WERI-Rb-1 (cell line): ENCODE data around the gene PKN2.

Experiments
- DNase-seq: peaks from one replicate; pipeline ENCODE4 v3.0.0-alpha.2; 2020
- H3K27ac ChIP-seq: fragments of 250-450 bp; sonication (Bioruptor Pico); 2 replicates; pipeline ENCODE4 v1.5.1; 2020; ENCODE audit warnings: mild to moderate bottlenecking, moderate library complexity
- H3K27me3 ChIP-seq: fragments of 250-450 bp; sonication (Bioruptor Pico); 2 replicates; pipeline ENCODE4 v1.5.1; 2021; ENCODE audit warnings: mild to moderate bottlenecking, low read depth, moderate library complexity; ENCODE audit not compliant: insufficient read depth, severe bottlenecking
- H3K36me3 ChIP-seq: fragments of 250-450 bp; sonication (Bioruptor Pico); 2 replicates; pipeline ENCODE4 v1.5.1; 2020; ENCODE audit warnings: mild to moderate bottlenecking, moderate library complexity
- H3K4me3 ChIP-seq: 2 replicates; pipeline ENCODE4 v1.5.1; 2011; ENCODE audit warnings: low read depth, mild to moderate bottlenecking, control low read depth, low read length
- H3K9me3 ChIP-seq: fragments of 250-450 bp; sonication (Bioruptor Pico); 2 replicates; pipeline ENCODE4 v1.5.1; 2021; ENCODE audit warnings: mild to moderate bottlenecking, moderate library complexity; ENCODE audit not compliant: severe bottlenecking
- CTCF ChIP-seq: IDR thresholded peaks from 2 replicates; pipeline ENCODE4 v1.5.1; 2011; ENCODE audit warnings: low read depth, mild to moderate bottlenecking, control low read depth, inconsistent platforms, low read length

PKN2 gene

DNA sequence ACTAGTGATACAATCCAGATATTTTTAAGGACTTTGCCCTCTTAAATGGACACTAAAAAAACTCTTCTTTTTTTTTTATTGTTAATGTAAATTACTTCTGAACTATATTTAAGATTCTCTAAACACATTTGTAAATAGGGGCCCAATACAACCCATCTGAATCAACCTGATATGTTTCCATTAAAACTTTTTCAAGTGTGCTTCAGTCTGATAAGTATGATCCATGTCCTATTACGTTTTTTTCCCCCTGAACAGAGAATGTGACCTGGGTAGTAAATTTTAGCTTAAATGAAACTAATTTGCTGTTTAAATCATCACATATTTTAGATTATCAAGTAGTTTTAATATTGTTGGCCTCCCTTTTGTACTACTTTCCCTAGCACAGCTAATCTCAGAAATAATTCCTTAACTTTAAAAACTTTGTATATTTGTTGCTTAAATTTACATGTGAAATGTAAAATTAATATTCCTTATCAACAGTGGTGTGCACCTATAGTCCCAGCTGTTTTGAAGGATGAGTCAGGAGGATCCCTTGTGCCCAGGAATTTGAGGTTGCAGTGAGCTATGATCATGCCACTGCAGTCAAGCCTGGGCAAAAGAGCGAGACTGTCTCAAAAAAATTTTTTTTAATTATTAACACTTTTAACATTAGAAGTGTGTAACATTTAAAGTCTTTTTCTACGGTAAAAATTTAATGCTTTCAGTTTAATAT, 3.0 kb upstream of the PKN2 start:
- Histone ChIP-seq H3K4me3 (no peak overlapping the region), H3K9me3 (peaks cover 3% of the 10 kb centered on the region), H3K27me3 (no peaks in the 10 kb centered on the region), H3K36me3 (peaks cover 5% of the 10 kb centered on the region), H3K27ac (no peak overlapping the region)
- DNase-seq = no peak
- TF ChIP-seq CTCF = no peak

DNA sequence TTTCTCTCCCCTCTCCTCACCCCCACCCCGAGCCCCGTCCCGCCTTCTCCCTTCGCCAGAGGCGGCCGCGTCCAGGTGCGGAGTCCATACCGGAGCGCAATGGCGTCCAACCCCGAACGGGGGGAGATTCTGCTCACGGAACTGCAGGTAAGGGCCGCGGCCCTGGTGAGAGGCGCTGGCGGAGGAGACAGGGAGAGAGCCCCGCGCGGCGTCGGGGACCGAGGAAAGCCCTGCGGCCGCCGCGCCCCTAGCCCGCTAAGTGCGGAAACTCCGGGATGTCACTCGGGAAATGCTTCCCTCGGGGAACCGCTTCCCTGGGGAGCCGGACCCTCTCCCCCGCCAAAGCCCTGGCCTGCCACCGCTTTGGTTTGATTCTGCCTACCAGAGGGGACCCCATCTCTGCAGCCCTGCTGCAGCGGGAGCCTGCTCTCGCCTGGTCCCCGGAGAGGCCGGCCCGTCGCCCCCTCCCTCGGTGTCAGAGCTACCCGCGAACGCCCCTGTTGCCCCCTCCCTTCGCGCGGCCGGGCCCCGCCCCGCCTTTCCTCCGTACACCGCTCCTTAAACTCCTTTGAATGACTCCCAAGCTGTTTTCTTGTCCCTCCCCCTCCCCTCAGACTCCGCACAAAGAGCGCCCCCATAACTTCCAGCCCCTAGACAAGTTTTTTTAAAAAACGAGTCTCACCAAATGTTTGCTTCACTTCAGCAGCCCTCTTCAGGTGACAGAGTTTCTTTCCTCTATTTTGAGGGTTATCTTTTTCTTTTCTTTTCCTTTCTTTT, 597 bp downstream of the PKN2 start:
- peaks cover 22% of the 10 kb centered on the region for H3K36me3 ChIP-seq
- 0 out of 2 replicates have a peak, but pooled peaks have one; percentile 0 for TF ChIP-seq CTCF
- H3K27ac ChIP-seq = peak overlapping the region; percentile 95
- no peaks in the 10 kb centered on the region for H3K9me3 ChIP-seq
- peak overlapping the region; percentile 98 for H3K4me3 ChIP-seq
- DNase-seq = peak; percentile 89
- H3K27me3 ChIP-seq = no peaks in the 10 kb centered on the region

GRCh38 chr1:88685259-88685620, 1.2 kb downstream of the PKN2 start:
- no peaks in the 10 kb centered on the region for H3K9me3 ChIP-seq
- no peaks in the 10 kb centered on the region for H3K27me3 ChIP-seq
- H3K4me3 ChIP-seq = peak overlapping the region; percentile 98
- DNase-seq = no peak
- peaks cover 22% of the 10 kb centered on the region for H3K36me3 ChIP-seq
- peak overlapping the region; percentile 95 for H3K27ac ChIP-seq
- no peak for TF ChIP-seq CTCF

- Histone ChIP-seq H3K27ac (no peak overlapping the region), H3K9me3 (no peaks in the 10 kb centered on the region), H3K36me3 (peaks cover 51% of the 10 kb centered on the region), H3K4me3 (no peak overlapping the region), H3K27me3 (no peaks in the 10 kb centered on the region)
- no peak for TF ChIP-seq CTCF
- DNase-seq = no peak
Observed at GRCh38 chr1:88691540-88691939, 7.5 kb downstream of the PKN2 start.

GRCh38 chr1:88695781-88696180, 11.7 kb downstream of the PKN2 start:
- Histone ChIP-seq H3K27me3 (no peaks in the 10 kb centered on the region), H3K4me3 (no peak overlapping the region), H3K27ac (no peak overlapping the region), H3K9me3 (no peaks in the 10 kb centered on the region), H3K36me3 (peaks cover 47% of the 10 kb centered on the region)
- no peak for DNase-seq
- no peak for TF ChIP-seq CTCF
